ENCODE data around the gene RBBP8NL. TPM values are rescaled to one million over a fixed set of nuclear protein-coding genes. Genes with fewer than 3 reads are reported as not detected.

The RBBP8NL gene
- total RNA-seq, 1 experiment from 2014 or later = 0.28 TPM

DNA sequence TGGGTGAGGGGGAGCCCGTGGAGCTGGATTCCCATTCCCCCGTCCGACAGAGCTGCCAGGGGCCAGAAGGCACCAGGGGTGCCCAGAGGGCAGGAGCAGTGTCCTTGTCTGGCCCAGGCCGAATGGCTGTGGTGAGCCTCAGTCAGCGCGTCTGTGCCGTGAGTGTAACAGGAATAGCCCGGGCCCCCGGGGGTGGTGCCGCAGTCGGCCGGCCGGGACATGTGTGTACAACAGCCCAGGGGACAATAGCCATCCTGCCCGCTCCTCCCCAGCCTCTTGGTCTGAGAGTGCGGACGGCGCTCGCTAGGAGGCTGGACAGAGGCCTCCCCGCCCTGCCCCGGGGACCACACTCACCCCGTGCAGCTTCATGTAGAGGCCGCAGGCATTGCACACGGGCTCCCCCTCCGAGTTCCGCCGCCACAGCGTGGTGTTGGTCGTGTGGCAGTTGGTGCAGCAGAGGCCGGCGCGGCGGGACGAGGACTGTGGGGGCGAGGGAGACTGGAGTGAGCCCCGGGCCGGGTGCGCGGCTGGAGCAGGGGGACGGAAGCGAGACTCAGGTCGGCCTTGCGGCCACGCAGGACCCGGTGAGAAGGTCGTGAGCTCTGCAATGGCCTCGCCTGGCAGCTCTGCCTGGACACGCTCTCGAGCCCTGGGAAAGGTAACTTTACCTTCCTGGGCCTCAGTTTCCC, 38.9 kb upstream of the RBBP8NL start:
- H3K56ac ChIP-seq (ENCODE audit: insufficient read length, low read depth, low read length) = no peak overlapping the region
- H3K4me1 ChIP-seq (ENCODE audit: insufficient read depth, low read length) = no peaks in the 10 kb centered on the region
- no peak overlapping the region for H3K4ac ChIP-seq (ENCODE audit: low read depth, low read length)
- H2AFZ ChIP-seq (ENCODE audit: low read length) = no peak overlapping the region
- Mint-ChIP-seq H3K27me3 (ENCODE audit: low read depth) (peaks cover 16% of the 10 kb centered on the region), H3K4me3 (no peak overlapping the region), H3K4me1 (peaks cover 0 to 8% of the 10 kb centered on the region in 2 experiments; a peak in 2 of 4 replicates), H3K36me3 (ENCODE audit: insufficient read depth in 1 of 3, low read depth in 3 of 3) (no peaks in the 10 kb centered on the region), H3K9me3 (no peaks in the 10 kb centered on the region), H3K27ac (no peak overlapping the region)
- no peak overlapping the region for H2BK15ac ChIP-seq (ENCODE audit: low read depth, low read length)
- no peak overlapping the region for H4K91ac ChIP-seq (ENCODE audit: insufficient read length, low read depth, low read length)
- no peaks in the 10 kb centered on the region for H3K23me2 ChIP-seq (ENCODE audit: insufficient read length, low read depth, low read length, poor library complexity, severe bottlenecking)
- DNase-seq = no peak
- no peak overlapping the region for H4K5ac ChIP-seq (ENCODE audit: insufficient read length, low read depth, low read length)
- no peaks in the 10 kb centered on the region for H3K79me1 ChIP-seq (ENCODE audit: insufficient read depth, low read depth, low read length, poor library complexity, severe bottlenecking)
- no CpG with 5 or more reads among the region's 48 CpGs for WGBS (ENCODE audit: extremely low coverage, insufficient read length, low lambda C conversion rate)
- H3T11ph ChIP-seq (ENCODE audit: low read length) = no peak overlapping the region
- H4K8ac ChIP-seq (replicated peaks; ENCODE audit: insufficient read length, low read depth, low read length) = no peak overlapping the region
- no peak overlapping the region for H3K18ac ChIP-seq (ENCODE audit: insufficient read length, low read depth, low read length)
- no peak overlapping the region for H2BK120ac ChIP-seq (ENCODE audit: low read depth, low read length, poor library complexity, severe bottlenecking)
- no peaks in the 10 kb centered on the region for H4K20me1 ChIP-seq (ENCODE audit: control insufficient read depth, insufficient read depth, insufficient read length)
- no peak overlapping the region for H3K14ac ChIP-seq (ENCODE audit: insufficient read depth, low read length)
- no peak overlapping the region for H3K27ac ChIP-seq (ENCODE audit: insufficient read length, low read depth, low read length)
- no peaks in the 10 kb centered on the region for H3K9me3 ChIP-seq (ENCODE audit: control insufficient read depth, low read depth, low read length)
- no peaks in the 10 kb centered on the region for H3K27me3 ChIP-seq (ENCODE audit: insufficient read depth, low read length)
- H2AK5ac ChIP-seq (ENCODE audit: insufficient read length, low read length) = no peak overlapping the region
- no peak overlapping the region for H3K9ac ChIP-seq (ENCODE audit: extremely low read depth, insufficient read length, low read length)
- no peak overlapping the region for H3K4me2 ChIP-seq (ENCODE audit: insufficient read depth, insufficient read length, low read length)
- no peaks in the 10 kb centered on the region for H3K79me2 ChIP-seq (ENCODE audit: insufficient read depth, low read length)
- TF ChIP-seq, protein P1, sequence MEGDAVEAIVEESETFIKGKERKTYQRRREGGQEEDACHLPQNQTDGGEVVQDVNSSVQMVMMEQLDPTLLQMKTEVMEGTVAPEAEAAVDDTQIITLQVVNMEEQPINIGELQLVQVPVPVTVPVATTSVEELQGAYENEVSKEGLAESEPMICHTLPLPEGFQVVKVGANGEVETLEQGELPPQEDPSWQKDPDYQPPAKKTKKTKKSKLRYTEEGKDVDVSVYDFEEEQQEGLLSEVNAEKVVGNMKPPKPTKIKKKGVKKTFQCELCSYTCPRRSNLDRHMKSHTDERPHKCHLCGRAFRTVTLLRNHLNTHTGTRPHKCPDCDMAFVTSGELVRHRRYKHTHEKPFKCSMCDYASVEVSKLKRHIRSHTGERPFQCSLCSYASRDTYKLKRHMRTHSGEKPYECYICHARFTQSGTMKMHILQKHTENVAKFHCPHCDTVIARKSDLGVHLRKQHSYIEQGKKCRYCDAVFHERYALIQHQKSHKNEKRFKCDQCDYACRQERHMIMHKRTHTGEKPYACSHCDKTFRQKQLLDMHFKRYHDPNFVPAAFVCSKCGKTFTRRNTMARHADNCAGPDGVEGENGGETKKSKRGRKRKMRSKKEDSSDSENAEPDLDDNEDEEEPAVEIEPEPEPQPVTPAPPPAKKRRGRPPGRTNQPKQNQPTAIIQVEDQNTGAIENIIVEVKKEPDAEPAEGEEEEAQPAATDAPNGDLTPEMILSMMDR (conservative IDR thresholded peaks at IDR 0.05) = no peak
- H2BK5ac ChIP-seq (ENCODE audit: insufficient read length, low read length) = no peak overlapping the region
- no peak overlapping the region for H2BK12ac ChIP-seq (ENCODE audit: insufficient read length, low read depth, low read length)
- H2BK20ac ChIP-seq (ENCODE audit: low read depth, low read length, poor library complexity, severe bottlenecking) = no peak overlapping the region
- no peak overlapping the region for H3K23ac ChIP-seq (ENCODE audit: insufficient read length, low read depth, low read length)

Measured in H9 (cell line).